ENCODE results near the gene UBTD2.
"Not testable (repeated sequence)": the region's sequence is repeated elsewhere in the genome, so short reads cannot be mapped to it uniquely, and the experiment has no call there.

The UBTD2 gene

GRCh38 chr5:172283020-172283861, at the start of gene UBTD2:
UBTD2 (minus strand) TSS chr5:172283764; CDS start chr5:172283665, 99 bp downstream.
- Histone ChIP-seq H3K27ac (peak within 1 kb of the TSS; percentile 99), H3K27me3 (ENCODE audit: insufficient read depth, low read depth, severe bottlenecking) (no peaks in the 10 kb centered on the region), H3K36me3 (peaks cover 16% of the 10 kb centered on the region), H3K9me3 (ENCODE audit: severe bottlenecking) (no peaks in the 10 kb centered on the region), H3K4me3 (ENCODE audit: low read depth, low read length) (peak within 1 kb of the TSS; percentile 96)
- peak; percentile 74 for TF ChIP-seq CTCF (IDR thresholded peaks at IDR 0.05; ENCODE audit: low read depth, low read length)
- peak; percentile 80 for DNase-seq

- not testable (repeated sequence) for H3K4me3 ChIP-seq (ENCODE audit: low read depth, low read length); DNase-seq; H3K27ac ChIP-seq; H3K27me3 ChIP-seq (ENCODE audit: insufficient read depth, low read depth, severe bottlenecking); H3K9me3 ChIP-seq (ENCODE audit: severe bottlenecking); H3K36me3 ChIP-seq
Observed at GRCh38 chr5:172326901-172327300, 43.3 kb upstream of the UBTD2 start.

GRCh38 chr5:172325452-172325851, 41.9 kb upstream of the UBTD2 start:
- no peaks in the 10 kb centered on the region for H3K9me3 ChIP-seq (ENCODE audit: severe bottlenecking)
- TF ChIP-seq CTCF (IDR thresholded peaks at IDR 0.05; ENCODE audit: low read depth, low read length), result no peak
- DNase-seq, result no peak
- H3K27me3 ChIP-seq (ENCODE audit: insufficient read depth, low read depth, severe bottlenecking), result no peaks in the 10 kb centered on the region
- H3K4me3 ChIP-seq (ENCODE audit: low read depth, low read length), result no peak overlapping the region
- H3K27ac ChIP-seq, result no peak overlapping the region
- H3K36me3 ChIP-seq, result no peaks in the 10 kb centered on the region

GRCh38 chr5:172322028-172322965, 38.7 kb upstream of the UBTD2 start:
- no peaks in the 10 kb centered on the region for H3K36me3 ChIP-seq
- TF ChIP-seq CTCF (IDR thresholded peaks at IDR 0.05; ENCODE audit: low read depth, low read length), result no peak
- H3K9me3 ChIP-seq (ENCODE audit: severe bottlenecking), result no peaks in the 10 kb centered on the region
- no peak for DNase-seq
- no peak overlapping the region for H3K4me3 ChIP-seq (ENCODE audit: low read depth, low read length)
- H3K27ac ChIP-seq, result no peak overlapping the region
- H3K27me3 ChIP-seq (ENCODE audit: insufficient read depth, low read depth, severe bottlenecking), result no peaks in the 10 kb centered on the region

GRCh38 chr5:172321593-172321992, 38.0 kb upstream of the UBTD2 start:
- no peak overlapping the region for H3K27ac ChIP-seq

More at GRCh38 chr5:172321593-172321992, 38.0 kb upstream of the UBTD2 start:
- H3K36me3 ChIP-seq, result no peaks in the 10 kb centered on the region
- H3K4me3 ChIP-seq (ENCODE audit: low read depth, low read length), result no peak overlapping the region
- DNase-seq, result no peak
- no peak for TF ChIP-seq CTCF (IDR thresholded peaks at IDR 0.05; ENCODE audit: low read depth, low read length)
- no peaks in the 10 kb centered on the region for H3K9me3 ChIP-seq (ENCODE audit: severe bottlenecking)
- H3K27me3 ChIP-seq (ENCODE audit: insufficient read depth, low read depth, severe bottlenecking), result no peaks in the 10 kb centered on the region

Data from WERI-Rb-1 (cell line).